GM12875 (cell line): Measurements from ENCODE around the gene PNLIPRP3.

Experiments
- H3K4me3 ChIP-seq: one replicate; pipeline ENCODE4 v1.5.1; 2011; ENCODE audit warnings: low read depth, low read length, control low read depth
- TF ChIP-seq, protein P1 (sequence below): IDR thresholded peaks from 2 replicates; pipeline ENCODE4 v1.5.1; 2011; ENCODE audit warnings: low read depth, mild to moderate bottlenecking, control low read depth, inconsistent platforms, low read length, moderate library complexity, borderline replicate concordance; ENCODE audit not compliant: insufficient read depth

PNLIPRP3 gene

DNA sequence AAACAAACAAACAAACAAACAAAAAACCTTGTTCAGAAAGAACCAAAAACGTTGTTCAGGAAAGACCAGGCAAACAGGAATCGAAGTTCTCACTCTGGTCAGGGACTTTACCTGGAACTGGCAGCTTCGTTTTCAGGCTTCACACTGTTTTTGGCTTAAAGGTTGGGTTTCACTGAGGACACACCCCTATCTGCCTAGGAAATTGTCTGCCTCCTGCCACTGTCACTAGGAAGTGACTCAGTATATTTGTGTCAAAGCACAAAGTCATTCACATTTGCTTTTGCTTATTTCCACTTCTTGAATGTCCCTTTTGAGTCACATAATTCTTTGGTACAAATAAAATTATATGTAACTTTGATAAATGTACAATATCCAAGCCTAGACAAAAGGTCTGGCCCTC is 37.9 kb downstream of the PNLIPRP3 start:
- no peak overlapping the region for H3K4me3 ChIP-seq
- TF ChIP-seq, protein P1, sequence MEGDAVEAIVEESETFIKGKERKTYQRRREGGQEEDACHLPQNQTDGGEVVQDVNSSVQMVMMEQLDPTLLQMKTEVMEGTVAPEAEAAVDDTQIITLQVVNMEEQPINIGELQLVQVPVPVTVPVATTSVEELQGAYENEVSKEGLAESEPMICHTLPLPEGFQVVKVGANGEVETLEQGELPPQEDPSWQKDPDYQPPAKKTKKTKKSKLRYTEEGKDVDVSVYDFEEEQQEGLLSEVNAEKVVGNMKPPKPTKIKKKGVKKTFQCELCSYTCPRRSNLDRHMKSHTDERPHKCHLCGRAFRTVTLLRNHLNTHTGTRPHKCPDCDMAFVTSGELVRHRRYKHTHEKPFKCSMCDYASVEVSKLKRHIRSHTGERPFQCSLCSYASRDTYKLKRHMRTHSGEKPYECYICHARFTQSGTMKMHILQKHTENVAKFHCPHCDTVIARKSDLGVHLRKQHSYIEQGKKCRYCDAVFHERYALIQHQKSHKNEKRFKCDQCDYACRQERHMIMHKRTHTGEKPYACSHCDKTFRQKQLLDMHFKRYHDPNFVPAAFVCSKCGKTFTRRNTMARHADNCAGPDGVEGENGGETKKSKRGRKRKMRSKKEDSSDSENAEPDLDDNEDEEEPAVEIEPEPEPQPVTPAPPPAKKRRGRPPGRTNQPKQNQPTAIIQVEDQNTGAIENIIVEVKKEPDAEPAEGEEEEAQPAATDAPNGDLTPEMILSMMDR = no peak

DNA sequence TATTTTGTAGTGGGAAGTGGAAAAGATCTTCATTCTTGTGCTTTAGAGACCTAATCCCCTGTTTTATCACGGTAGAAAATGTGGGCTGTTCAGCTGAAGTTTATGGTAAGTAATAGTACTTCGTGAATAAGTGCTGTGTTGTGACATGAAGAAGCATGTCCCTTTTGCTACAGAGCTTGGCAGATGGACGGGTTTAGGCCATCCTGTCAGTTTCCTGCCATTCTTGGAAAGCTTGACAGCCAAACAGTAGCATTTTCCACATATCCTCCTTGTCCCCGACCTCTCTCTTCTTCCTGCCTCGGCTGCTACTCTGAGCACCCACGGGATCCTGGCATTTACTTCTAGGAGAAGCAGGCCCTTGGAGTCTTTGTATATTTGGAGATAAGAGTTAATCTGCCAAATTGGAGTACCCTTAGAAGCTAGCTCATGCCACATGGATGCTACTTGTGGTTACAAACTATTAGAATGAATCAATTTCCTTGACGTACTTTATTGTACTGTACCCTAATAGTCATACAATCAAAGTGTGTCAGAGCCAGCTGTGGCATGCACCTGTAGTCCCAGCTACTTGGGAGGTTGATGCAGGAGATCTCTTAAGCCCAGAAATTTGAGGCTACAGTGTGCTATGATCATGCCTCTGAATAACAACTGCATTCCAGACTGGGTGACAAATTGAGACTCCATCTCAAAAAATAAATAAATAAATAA is 39.2 kb downstream of the PNLIPRP3 start:
- TF ChIP-seq, protein P1 = no peak
- no peak overlapping the region for H3K4me3 ChIP-seq

DNA sequence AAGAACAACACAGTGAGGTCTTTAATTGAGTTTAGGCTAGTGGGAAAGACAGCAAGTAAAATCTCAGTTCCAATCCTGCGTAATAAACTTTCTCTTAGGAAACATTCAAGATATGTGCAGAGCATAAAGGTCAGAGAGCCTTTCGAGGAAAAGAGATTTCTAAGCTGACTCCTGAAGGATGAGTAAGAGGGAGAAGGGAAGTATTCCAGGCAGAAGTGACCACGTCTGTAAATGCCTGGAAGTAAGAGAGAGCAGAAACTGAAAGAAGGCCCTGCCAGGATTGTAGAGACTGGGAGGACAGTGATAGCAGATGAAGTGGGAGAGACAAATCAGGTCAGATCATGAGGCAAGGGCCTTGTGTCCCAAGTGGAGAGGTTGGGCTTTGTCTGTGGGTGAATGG is 41.8 kb downstream of the PNLIPRP3 start:
- H3K4me3 ChIP-seq = no peak overlapping the region
- TF ChIP-seq, protein P1 = no peak

DNA sequence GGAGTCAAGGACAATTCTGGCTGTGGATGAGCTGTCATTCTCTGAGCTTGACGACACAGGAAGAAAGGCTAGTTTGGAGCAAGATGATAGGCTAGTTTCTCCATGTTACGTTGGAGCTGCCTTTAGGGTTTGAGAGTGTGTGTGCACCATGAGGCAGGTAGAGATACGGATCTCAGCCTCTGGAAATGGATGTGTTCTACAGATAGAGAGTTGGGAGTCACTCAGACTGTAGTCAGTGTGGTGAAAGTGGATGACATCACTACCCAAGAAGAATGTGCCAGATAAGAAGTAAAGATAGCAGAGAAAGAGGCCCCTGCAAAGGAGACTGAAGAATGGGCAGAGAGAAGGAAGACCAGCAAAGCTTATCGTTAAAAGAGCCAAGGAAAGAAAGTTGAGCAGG is 42.4 kb downstream of the PNLIPRP3 start:
- H3K4me3 ChIP-seq = no peak overlapping the region

DNA sequence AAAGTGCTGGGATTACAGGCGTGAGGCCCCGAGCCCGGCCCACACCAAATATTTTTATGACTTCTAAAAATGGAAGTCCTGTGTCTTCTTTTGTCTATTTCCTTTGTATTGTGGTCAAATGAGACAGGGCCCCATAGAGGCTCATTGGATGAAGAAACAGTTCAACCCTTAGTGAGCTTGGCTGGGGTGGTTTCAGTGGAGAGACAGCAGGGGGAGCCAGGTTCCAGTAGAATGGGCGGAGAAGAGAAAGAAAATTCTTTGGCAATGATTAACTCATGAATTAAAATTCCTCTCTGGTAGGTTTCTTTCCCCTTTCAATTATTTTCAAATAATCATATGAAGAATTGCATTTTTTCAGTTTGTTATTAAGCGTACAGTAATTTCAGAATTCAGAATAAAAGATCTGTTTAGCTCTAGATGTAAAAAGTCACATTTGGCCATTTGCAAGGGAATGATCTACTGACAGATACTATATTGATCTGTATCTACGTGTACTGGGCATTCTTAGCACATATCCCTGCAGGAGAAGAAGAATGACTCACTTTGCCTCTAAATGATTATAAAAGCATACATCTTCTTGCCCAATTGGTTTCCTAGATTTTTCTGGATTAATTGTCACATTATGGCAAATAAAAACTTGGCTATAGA is 43.2 kb downstream of the PNLIPRP3 start:
- H3K4me3 ChIP-seq = no peak overlapping the region
- TF ChIP-seq, protein P1 = peak; percentile 31; the same call in 1 of the 2 replicates

More for the DNA sequence above, 42.4 kb downstream of the PNLIPRP3 start:
- TF ChIP-seq, protein P1 = no peak

DNA sequence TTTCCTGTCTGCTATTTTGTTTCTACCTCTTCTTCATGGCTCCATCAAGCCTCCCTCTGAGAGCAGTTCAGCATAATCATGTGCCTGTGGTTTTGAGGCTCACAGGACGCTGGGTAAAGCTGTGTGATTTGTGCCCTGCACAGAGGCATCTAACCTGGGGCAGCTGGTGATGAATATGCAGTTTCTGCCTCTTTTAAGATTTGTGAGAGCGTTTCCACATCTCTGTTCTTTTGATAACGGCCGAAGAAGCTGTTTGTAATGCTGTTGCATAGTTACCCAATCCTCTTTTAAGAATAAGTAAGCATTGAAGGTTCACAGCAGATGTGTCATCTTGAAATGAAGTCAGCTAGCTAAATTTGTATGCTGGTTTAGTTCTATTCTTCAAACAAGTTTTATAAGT is 45.2 kb downstream of the PNLIPRP3 start:
- TF ChIP-seq, protein P1 = no peak
- no peak overlapping the region for H3K4me3 ChIP-seq

DNA sequence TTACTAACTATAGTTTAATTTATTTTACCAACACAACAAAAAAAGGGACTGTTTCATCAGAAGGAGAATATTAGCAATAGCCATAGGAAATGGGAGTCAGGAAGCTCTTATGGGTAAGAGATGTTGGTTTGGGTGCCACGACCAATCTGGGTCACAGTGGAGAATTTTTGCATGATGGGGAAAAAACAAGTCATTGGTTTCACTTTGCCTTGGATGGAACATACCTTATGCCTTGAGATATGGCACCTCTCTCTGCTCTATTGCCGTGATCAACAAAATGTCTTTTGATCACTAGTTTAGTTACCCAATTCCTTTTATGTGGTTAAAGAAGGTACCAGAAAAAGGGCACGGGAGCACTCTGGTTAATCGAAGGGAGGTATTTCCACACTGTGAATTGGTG is 48.2 kb downstream of the PNLIPRP3 start:
- TF ChIP-seq, protein P1 = no peak
- no peak overlapping the region for H3K4me3 ChIP-seq
